ENCODE results near the gene YAF2.

GRCh38 chr12:42266579-42267230, 28.7 kb upstream of the YAF2 start:
- TF ChIP-seq POLR2A (IDR thresholded peaks at IDR 0.05) (no peak), CTCF (IDR thresholded peaks at IDR 0.05) (no peak)
